ENCODE data around the gene JAML.

The JAML gene

GRCh38 chr11:118223570-118223969 is 1.2 kb downstream of the JAML start:
- no peaks in the 10 kb centered on the region for H3K9me3 ChIP-seq (ENCODE audit: control insufficient read depth, low read depth, low read length)
- H3K27ac ChIP-seq (ENCODE audit: low read length) = no peak overlapping the region
- no peaks in the 10 kb centered on the region for H3K4me1 ChIP-seq (ENCODE audit: control insufficient read depth, low read depth, low read length)
- no peaks in the 10 kb centered on the region for H3K27me3 ChIP-seq (ENCODE audit: control insufficient read depth, insufficient read depth, low read length)
- no peak overlapping the region for H3K4me3 ChIP-seq (ENCODE audit: low read length)
- H3K36me3 ChIP-seq (ENCODE audit: control insufficient read depth, low read depth, low read length) = no peaks in the 10 kb centered on the region
- no peak overlapping the region for H3K9ac ChIP-seq (ENCODE audit: low read length)

- Histone ChIP-seq H3K27me3 (ENCODE audit: control insufficient read depth, insufficient read depth, low read length) (no peaks in the 10 kb centered on the region), H3K36me3 (ENCODE audit: control insufficient read depth, low read depth, low read length) (no peaks in the 10 kb centered on the region), H3K4me3 (ENCODE audit: low read length) (no peak overlapping the region), H3K27ac (ENCODE audit: low read length) (no peak overlapping the region), H3K9ac (ENCODE audit: low read length) (no peak overlapping the region), H3K9me3 (ENCODE audit: control insufficient read depth, low read depth, low read length) (no peaks in the 10 kb centered on the region), H3K4me1 (ENCODE audit: control insufficient read depth, low read depth, low read length) (no peaks in the 10 kb centered on the region)
Measured at GRCh38 chr11:118222437-118222836, 2.4 kb downstream of the JAML start.

DNA sequence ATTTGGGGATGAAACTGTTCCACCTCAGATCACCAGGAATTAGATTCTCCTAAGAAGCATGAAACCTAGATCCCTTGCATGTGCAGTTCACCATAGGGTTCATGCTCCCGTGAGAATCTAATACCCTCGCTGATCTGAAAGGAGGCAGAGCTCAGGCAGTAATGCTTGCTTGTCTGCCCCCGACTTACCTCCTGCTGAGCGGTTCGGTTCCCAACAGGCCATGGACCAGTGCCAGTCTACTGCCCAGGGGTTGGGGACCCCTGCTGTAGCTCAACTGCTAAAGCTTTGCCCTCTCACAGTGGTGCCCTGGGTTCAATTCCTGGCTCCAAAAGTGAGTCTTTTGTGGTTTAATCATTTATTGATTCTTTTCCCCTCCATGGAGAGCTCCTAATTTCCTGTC is 3.4 kb downstream of the JAML start:
- H3K36me3 ChIP-seq (ENCODE audit: control insufficient read depth, low read depth, low read length) = no peaks in the 10 kb centered on the region
- H3K27ac ChIP-seq (ENCODE audit: low read length) = no peak overlapping the region
- H3K4me1 ChIP-seq (ENCODE audit: control insufficient read depth, low read depth, low read length) = no peaks in the 10 kb centered on the region
- H3K4me3 ChIP-seq (ENCODE audit: low read length) = no peak overlapping the region
- no peaks in the 10 kb centered on the region for H3K9me3 ChIP-seq (ENCODE audit: control insufficient read depth, low read depth, low read length)
- H3K9ac ChIP-seq (ENCODE audit: low read length) = no peak overlapping the region
- no peaks in the 10 kb centered on the region for H3K27me3 ChIP-seq (ENCODE audit: control insufficient read depth, insufficient read depth, low read length)

DNA sequence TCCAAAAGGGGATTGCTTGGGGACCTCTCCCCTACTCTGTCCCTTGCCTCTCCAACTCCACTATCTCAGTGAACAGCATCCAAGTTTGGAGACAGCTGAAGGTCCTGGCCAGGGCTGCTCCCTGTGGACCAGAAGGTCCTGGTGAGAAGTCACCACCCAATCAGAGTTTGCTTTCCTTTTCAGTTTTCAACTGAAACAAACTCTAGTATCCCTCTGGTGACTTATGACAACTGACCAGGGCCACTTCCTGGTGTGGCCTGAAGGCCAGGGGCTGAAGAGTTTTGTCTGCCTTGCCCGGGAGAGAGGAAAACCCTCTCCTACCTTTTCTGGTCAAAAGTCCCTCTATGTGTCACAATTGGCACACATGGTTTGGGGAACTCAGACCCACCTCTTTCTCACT is 5.1 kb downstream of the JAML start:
- no peak overlapping the region for H3K4me3 ChIP-seq (ENCODE audit: low read length)
- H3K9ac ChIP-seq (ENCODE audit: low read length) = no peak overlapping the region
- H3K27ac ChIP-seq (ENCODE audit: low read length) = no peak overlapping the region
- H3K9me3 ChIP-seq (ENCODE audit: control insufficient read depth, low read depth, low read length) = no peaks in the 10 kb centered on the region
- H3K27me3 ChIP-seq (ENCODE audit: control insufficient read depth, insufficient read depth, low read length) = no peaks in the 10 kb centered on the region
- H3K36me3 ChIP-seq (ENCODE audit: control insufficient read depth, low read depth, low read length) = no peaks in the 10 kb centered on the region
- H3K4me1 ChIP-seq (ENCODE audit: control insufficient read depth, low read depth, low read length) = no peaks in the 10 kb centered on the region

DNA sequence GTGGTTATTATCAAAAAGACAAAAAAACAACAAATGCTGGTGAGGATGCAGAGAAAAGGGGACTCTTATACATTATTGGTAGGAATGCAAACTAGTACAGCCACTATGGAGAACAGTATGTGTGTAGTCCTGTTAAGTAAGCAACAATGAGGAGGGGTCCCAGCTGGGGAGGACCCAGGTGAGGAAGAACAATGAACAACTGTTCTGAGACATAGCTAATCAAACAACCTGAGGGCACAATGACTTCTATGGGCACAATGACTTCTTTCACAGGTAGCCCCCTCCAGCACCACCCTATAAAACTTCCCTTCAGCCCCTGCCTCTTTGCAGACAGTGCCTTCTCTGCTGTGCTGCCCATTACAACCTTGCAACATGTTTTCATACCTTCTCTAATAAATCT is 5.6 kb downstream of the JAML start:
- no peaks in the 10 kb centered on the region for H3K9me3 ChIP-seq (ENCODE audit: control insufficient read depth, low read depth, low read length)
- H3K27me3 ChIP-seq (ENCODE audit: control insufficient read depth, insufficient read depth, low read length) = no peaks in the 10 kb centered on the region
- no peaks in the 10 kb centered on the region for H3K4me1 ChIP-seq (ENCODE audit: control insufficient read depth, low read depth, low read length)

GRCh38 chr11:118217575-118217974 is 7.2 kb downstream of the JAML start:
- no peaks in the 10 kb centered on the region for H3K9me3 ChIP-seq (ENCODE audit: control insufficient read depth, low read depth, low read length)
- H3K36me3 ChIP-seq (ENCODE audit: control insufficient read depth, low read depth, low read length) = no peaks in the 10 kb centered on the region
- H3K27ac ChIP-seq (ENCODE audit: low read length) = no peak overlapping the region
- no peaks in the 10 kb centered on the region for H3K27me3 ChIP-seq (ENCODE audit: control insufficient read depth, insufficient read depth, low read length)
- no peak overlapping the region for H3K9ac ChIP-seq (ENCODE audit: low read length)
- H3K4me3 ChIP-seq (ENCODE audit: low read length) = no peak overlapping the region
- peaks cover 9% of the 10 kb centered on the region for H3K4me1 ChIP-seq (ENCODE audit: control insufficient read depth, low read depth, low read length)

More for the DNA sequence above, 5.6 kb downstream of the JAML start:
- Histone ChIP-seq H3K36me3 (ENCODE audit: control insufficient read depth, low read depth, low read length) (no peaks in the 10 kb centered on the region), H3K4me3 (ENCODE audit: low read length) (no peak overlapping the region), H3K27ac (ENCODE audit: low read length) (no peak overlapping the region), H3K9ac (ENCODE audit: low read length) (no peak overlapping the region)

GRCh38 chr11:118216621-118217481 is 8.0 kb downstream of the JAML start:
- Histone ChIP-seq H3K9me3 (ENCODE audit: control insufficient read depth, low read depth, low read length) (no peaks in the 10 kb centered on the region), H3K27me3 (ENCODE audit: control insufficient read depth, insufficient read depth, low read length) (no peaks in the 10 kb centered on the region), H3K9ac (ENCODE audit: low read length) (no peak overlapping the region), H3K4me3 (ENCODE audit: low read length) (no peak overlapping the region), H3K36me3 (ENCODE audit: control insufficient read depth, low read depth, low read length) (no peaks in the 10 kb centered on the region), H3K4me1 (ENCODE audit: control insufficient read depth, low read depth, low read length) (peaks cover 16% of the 10 kb centered on the region), H3K27ac (ENCODE audit: low read length) (no peak overlapping the region)

DNA sequence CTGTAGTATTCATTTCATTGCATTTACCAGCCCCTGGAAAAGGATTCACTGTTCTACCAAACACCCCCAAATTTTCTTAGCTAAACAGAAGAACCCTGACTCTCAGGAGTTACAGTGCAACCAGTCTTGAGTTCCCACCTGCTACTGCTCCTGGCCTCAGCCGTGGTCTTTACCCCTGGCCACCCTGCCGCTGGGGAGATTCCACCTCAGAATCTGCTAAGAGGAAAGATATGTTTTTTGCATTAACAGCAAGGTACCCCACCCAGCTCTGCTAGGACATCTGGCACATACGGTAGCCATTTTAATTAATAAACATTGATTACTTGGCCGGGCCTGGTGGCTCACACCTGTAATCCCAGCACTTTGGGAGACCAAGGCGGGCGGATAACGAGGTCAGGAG is 9.0 kb downstream of the JAML start:
- Histone ChIP-seq H3K27ac (ENCODE audit: low read length) (no peak overlapping the region), H3K36me3 (ENCODE audit: control insufficient read depth, low read depth, low read length) (no peaks in the 10 kb centered on the region), H3K9ac (ENCODE audit: low read length) (no peak overlapping the region), H3K4me3 (ENCODE audit: low read length) (no peak overlapping the region), H3K27me3 (ENCODE audit: control insufficient read depth, insufficient read depth, low read length) (no peaks in the 10 kb centered on the region), H3K9me3 (ENCODE audit: control insufficient read depth, low read depth, low read length) (no peaks in the 10 kb centered on the region), H3K4me1 (ENCODE audit: control insufficient read depth, low read depth, low read length) (peaks cover 27% of the 10 kb centered on the region)

DNA sequence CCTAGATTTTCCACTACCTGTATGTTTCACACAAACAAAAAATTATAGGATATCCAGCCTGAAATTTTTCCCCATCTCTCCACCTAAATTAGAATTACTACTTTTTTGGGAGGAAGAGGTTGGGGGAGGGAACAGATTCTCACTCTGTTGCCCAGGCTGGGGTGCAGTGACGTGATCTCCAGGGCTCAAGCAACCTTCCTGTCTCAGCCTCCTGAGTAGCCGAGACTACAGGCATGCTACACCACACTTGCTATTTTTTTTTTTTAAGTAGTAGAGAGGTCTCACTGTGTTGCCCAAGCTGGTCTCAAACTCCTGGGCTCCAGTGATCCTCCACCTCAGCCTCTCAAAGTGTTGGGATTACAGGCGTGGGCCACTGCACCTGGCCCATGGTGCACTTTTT is 9.5 kb downstream of the JAML start:
- H3K27ac ChIP-seq (ENCODE audit: low read length) = no peak overlapping the region
- no peak overlapping the region for H3K9ac ChIP-seq (ENCODE audit: low read length)
- no peaks in the 10 kb centered on the region for H3K36me3 ChIP-seq (ENCODE audit: control insufficient read depth, low read depth, low read length)
- no peak overlapping the region for H3K4me3 ChIP-seq (ENCODE audit: low read length)
- H3K9me3 ChIP-seq (ENCODE audit: control insufficient read depth, low read depth, low read length) = no peaks in the 10 kb centered on the region
- peaks cover 32% of the 10 kb centered on the region for H3K4me1 ChIP-seq (ENCODE audit: control insufficient read depth, low read depth, low read length)
- no peaks in the 10 kb centered on the region for H3K27me3 ChIP-seq (ENCODE audit: control insufficient read depth, insufficient read depth, low read length)

- Histone ChIP-seq H3K27ac (ENCODE audit: low read length) (no peak overlapping the region), H3K36me3 (ENCODE audit: control insufficient read depth, low read depth, low read length) (no peaks in the 10 kb centered on the region), H3K4me3 (ENCODE audit: low read length) (no peak overlapping the region), H3K27me3 (ENCODE audit: control insufficient read depth, insufficient read depth, low read length) (no peaks in the 10 kb centered on the region), H3K9ac (ENCODE audit: low read length) (no peak overlapping the region), H3K4me1 (ENCODE audit: control insufficient read depth, low read depth, low read length) (peaks cover 32% of the 10 kb centered on the region), H3K9me3 (ENCODE audit: control insufficient read depth, low read depth, low read length) (no peaks in the 10 kb centered on the region)
Measured at GRCh38 chr11:118214210-118214914, 10.4 kb downstream of the JAML start.

DNA sequence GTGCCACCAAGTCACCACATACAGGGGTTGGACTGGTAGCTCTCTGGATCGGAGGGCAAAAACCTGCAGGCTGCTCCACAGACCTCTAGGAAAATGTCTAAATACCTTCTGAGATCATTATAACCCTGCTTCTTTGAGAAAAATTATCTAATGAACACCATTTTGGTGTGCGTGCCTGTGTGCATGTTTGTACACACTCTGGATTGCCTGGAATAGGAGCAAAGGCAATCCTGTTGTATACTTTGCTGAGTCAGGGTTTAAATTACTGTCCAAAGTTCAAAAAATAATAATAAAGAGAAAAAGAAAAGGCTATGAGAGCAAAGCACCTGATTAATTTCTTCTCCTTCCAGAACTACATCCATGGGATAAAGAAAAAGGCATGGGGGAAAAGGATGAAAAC is 11.0 kb downstream of the JAML start:
- Histone ChIP-seq H3K27me3 (ENCODE audit: control insufficient read depth, insufficient read depth, low read length) (no peaks in the 10 kb centered on the region), H3K9ac (ENCODE audit: low read length) (no peak overlapping the region), H3K4me1 (ENCODE audit: control insufficient read depth, low read depth, low read length) (peaks cover 32% of the 10 kb centered on the region), H3K9me3 (ENCODE audit: control insufficient read depth, low read depth, low read length) (no peaks in the 10 kb centered on the region), H3K4me3 (ENCODE audit: low read length) (no peak overlapping the region), H3K27ac (ENCODE audit: low read length) (no peak overlapping the region), H3K36me3 (ENCODE audit: control insufficient read depth, low read depth, low read length) (no peaks in the 10 kb centered on the region)

DNA sequence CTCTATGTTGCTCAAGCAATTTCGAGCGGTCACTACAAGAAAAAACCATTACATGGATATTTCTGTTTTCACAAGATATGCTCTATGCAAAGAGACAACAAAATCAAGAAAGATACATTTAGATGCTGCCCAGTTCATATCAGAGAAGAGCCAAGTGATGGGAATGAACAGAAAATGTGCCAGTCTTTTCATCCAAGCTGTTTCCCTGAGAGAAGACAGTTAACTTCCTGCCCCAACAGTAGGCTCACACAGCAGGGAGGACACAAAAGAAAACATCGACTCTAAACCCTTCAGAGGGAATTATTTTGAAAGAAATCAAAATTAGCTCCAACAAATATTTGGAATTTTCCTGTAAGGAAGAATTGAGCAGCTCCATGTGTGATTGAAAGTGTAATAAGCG is 11.6 kb downstream of the JAML start:
- Histone ChIP-seq H3K4me3 (ENCODE audit: low read length) (no peak overlapping the region), H3K9ac (ENCODE audit: low read length) (no peak overlapping the region), H3K9me3 (ENCODE audit: control insufficient read depth, low read depth, low read length) (no peaks in the 10 kb centered on the region), H3K27ac (ENCODE audit: low read length) (no peak overlapping the region), H3K27me3 (ENCODE audit: control insufficient read depth, insufficient read depth, low read length) (no peaks in the 10 kb centered on the region), H3K36me3 (ENCODE audit: control insufficient read depth, low read depth, low read length) (no peaks in the 10 kb centered on the region), H3K4me1 (ENCODE audit: control insufficient read depth, low read depth, low read length) (peaks cover 32% of the 10 kb centered on the region)

All from iPS-18a (cell line).